Gastroesophageal sphincter (tissue), 4 donors: ENCODE results near the gene UBE2J2. TPM values are rescaled to one million over a fixed set of nuclear protein-coding genes. Genes with fewer than 3 reads are reported as not detected.
"Not testable (repeated sequence)": the region's sequence is repeated elsewhere in the genome, so short reads cannot be mapped to it uniquely, and the experiment has no call there.

ENCODE experiments used
- ATAC-seq: fragments of 150-250 bp; one replicate; pipeline ENCODE4 v1.9.1; 2016; ENCODE audit warnings: mild to moderate bottlenecking, moderate library complexity
- H3K27ac ChIP-seq, 4 donors: fragments of 200-600 bp; sonication (generic) in 3 of 4; 1 replicate in 3 of 4; 2 replicates in 1 of 4; pipeline ENCODE4 v1.5.1; 2016 to 2019
- H3K27me3 ChIP-seq: fragments of 200-600 bp; sonication (generic); one replicate; pipeline ENCODE4 v1.5.1; 2019
- H3K36me3 ChIP-seq, 2 donors: fragments of 200-600 bp; sonication (generic); one replicate each; pipeline ENCODE4 v1.5.1; 2019; ENCODE audit warnings: control low read depth in 1 of 2
- H3K4me1 ChIP-seq, 3 donors: fragments of 200-600 bp; sonication (generic); 1 replicate in 2 of 3; 2 replicates in 1 of 3; pipeline ENCODE4 v1.5.1; 2016 to 2019; ENCODE audit warnings: control low read depth in 2 of 3
- H3K4me3 ChIP-seq, 2 donors: fragments of 200-600 bp; sonication (generic); one replicate each; pipeline ENCODE4 v1.5.1; 2019; ENCODE audit warnings: mild to moderate bottlenecking in 1 of 2, moderate library complexity in 1 of 2
- H3K9me3 ChIP-seq, 3 donors: fragments of 200-600 bp; sonication (generic); one replicate each; pipeline ENCODE4 v1.5.1; 2017 to 2019; ENCODE audit warnings: control low read depth in 2 of 3
- EP300 ChIP-seq: sonication (generic); formaldehyde crosslinking; IDR thresholded peaks from one replicate; pipeline ENCODE4 v1.6.1; 2017; ENCODE audit warnings: antibody characterized with exemption, mild to moderate bottlenecking
- POLR2A ChIP-seq, 2 donors: fragments of 450-650 bp; IDR thresholded peaks; one replicate each; pipeline ENCODE4 v1.6.1; 2017; ENCODE audit warnings: antibody characterized with exemption in 2 of 2, mild to moderate bottlenecking in 2 of 2, moderate library complexity in 1 of 2
- POLR2AphosphoS5 ChIP-seq: sonication (generic); formaldehyde crosslinking; IDR thresholded peaks from one replicate; pipeline ENCODE4 v1.6.1; 2017; ENCODE audit warnings: antibody characterized with exemption
- WGBS, 2 donors: methylation state at CpG; one replicate each; pipeline ENCODE4 v1.1.5; 2018; ENCODE audit warnings: low coverage in 1 of 2; 5-methylcytosine and 5-hydroxymethylcytosine counted together
- total RNA-seq, 4 donors: library from RNA; depleted of rRNA; stranded (reverse); fragments of >200 nt; gene quantifications; one replicate each; pipeline ENCODE4 v1.1.0, GENCODE V29; 2016
- TF ChIP-seq, protein P1 (sequence below), 4 experiments: fragments of 200-600 bp in 2 of 4; fragments of 450-650 bp in 2 of 4; sonication (generic) in 1 of 4; IDR thresholded peaks; one replicate each; pipeline ENCODE4 v1.5.1; 2017 to 2019; ENCODE audit warnings: antibody characterized with exemption in 4 of 4, mild to moderate bottlenecking in 2 of 4, moderate library complexity in 2 of 4

Gene UBE2J2
- total RNA-seq, 4 donors from 2014 or later: 28.1 to 47.0 (median 37.9) TPM

GRCh38 chr1:1320666-1321448 lies 47.2 kb upstream of the UBE2J2 start:
- no peaks in the 10 kb centered on the region for H3K9me3 ChIP-seq
- H3K27ac ChIP-seq: peak overlapping the region in 3 of 4 donors; percentile 85 to 89 (median 86)
- TF ChIP-seq POLR2A (IDR thresholded peaks at IDR 0.05) (no peak), EP300 (no peak), POLR2AphosphoS5 (no peak)
- TF ChIP-seq, protein P1, sequence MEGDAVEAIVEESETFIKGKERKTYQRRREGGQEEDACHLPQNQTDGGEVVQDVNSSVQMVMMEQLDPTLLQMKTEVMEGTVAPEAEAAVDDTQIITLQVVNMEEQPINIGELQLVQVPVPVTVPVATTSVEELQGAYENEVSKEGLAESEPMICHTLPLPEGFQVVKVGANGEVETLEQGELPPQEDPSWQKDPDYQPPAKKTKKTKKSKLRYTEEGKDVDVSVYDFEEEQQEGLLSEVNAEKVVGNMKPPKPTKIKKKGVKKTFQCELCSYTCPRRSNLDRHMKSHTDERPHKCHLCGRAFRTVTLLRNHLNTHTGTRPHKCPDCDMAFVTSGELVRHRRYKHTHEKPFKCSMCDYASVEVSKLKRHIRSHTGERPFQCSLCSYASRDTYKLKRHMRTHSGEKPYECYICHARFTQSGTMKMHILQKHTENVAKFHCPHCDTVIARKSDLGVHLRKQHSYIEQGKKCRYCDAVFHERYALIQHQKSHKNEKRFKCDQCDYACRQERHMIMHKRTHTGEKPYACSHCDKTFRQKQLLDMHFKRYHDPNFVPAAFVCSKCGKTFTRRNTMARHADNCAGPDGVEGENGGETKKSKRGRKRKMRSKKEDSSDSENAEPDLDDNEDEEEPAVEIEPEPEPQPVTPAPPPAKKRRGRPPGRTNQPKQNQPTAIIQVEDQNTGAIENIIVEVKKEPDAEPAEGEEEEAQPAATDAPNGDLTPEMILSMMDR (IDR thresholded peaks at IDR 0.05): no peak
- WGBS, 2 donors: no CpG with 5 or more reads among the region's 23 CpGs
- H3K36me3 ChIP-seq: peaks cover 0 to 40% of the 10 kb centered on the region in 2 donors
- no peaks in the 10 kb centered on the region for H3K27me3 ChIP-seq
- no peak overlapping the region for H3K4me3 ChIP-seq
- ATAC-seq: no peak
- H3K4me1 ChIP-seq: peaks cover 3 to 92% (median 48%) of the 10 kb centered on the region in 3 donors

DNA sequence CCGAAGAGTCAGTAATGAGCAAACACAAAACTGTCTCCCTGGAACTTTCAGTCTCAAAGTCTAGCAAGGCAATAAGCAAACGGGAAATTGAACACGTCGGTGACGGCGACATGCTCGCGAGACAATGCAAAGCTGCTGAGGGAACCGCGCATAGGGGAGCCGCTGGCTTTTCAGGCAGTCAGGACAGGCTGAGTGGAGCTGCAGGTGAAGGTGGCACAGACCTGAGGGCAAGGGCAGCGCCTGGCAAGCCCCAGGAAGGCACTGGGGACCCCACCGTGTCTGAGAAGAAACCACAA lies 45.9 kb upstream of the UBE2J2 start:
- TF ChIP-seq, protein P1 (IDR thresholded peaks at IDR 0.05): no peak
- TF ChIP-seq EP300 (no peak), POLR2A (IDR thresholded peaks at IDR 0.05) (no peak), POLR2AphosphoS5 (no peak)
- ATAC-seq: no peak
- H3K27me3 ChIP-seq: no peaks in the 10 kb centered on the region
- H3K27ac ChIP-seq: peak overlapping the region in 3 of 4 donors; percentile 85 to 89 (median 86)
- H3K9me3 ChIP-seq: no peaks in the 10 kb centered on the region
- H3K36me3 ChIP-seq: peaks cover 0 to 48% of the 10 kb centered on the region in 2 donors
- WGBS, 2 donors: 85% methylated on average over 12 of the region's 13 CpGs; no CpG with 5 or more reads in 1 of the 2 donors
- no peak overlapping the region for H3K4me3 ChIP-seq
- H3K4me1 ChIP-seq: peaks cover 3 to 94% (median 39%) of the 10 kb centered on the region in 3 donors

- ATAC-seq: no peak
- no peak for TF ChIP-seq EP300
- TF ChIP-seq POLR2A (IDR thresholded peaks at IDR 0.05): no peak
- TF ChIP-seq, protein P1 (IDR thresholded peaks at IDR 0.05): no peak
- no peak for TF ChIP-seq POLR2AphosphoS5
- H3K36me3 ChIP-seq: peaks cover 0 to 54% of the 10 kb centered on the region in 2 donors
Observed at GRCh38 chr1:1318777-1319645, 45.4 kb upstream of the UBE2J2 start.

GRCh38 chr1:1318131-1318652 lies 44.5 kb upstream of the UBE2J2 start:
- Histone ChIP-seq H3K36me3 (peaks cover 0 to 62% of the 10 kb centered on the region in 2 donors), H3K4me1 (peaks cover 3 to 85% (median 35%) of the 10 kb centered on the region in 3 donors), H3K9me3 (no peaks in the 10 kb centered on the region), H3K4me3 (no peak overlapping the region), H3K27me3 (no peaks in the 10 kb centered on the region), H3K27ac (peak overlapping the region; percentile 63 to 89 (median 86))
- ATAC-seq: peak; percentile 95
- TF ChIP-seq EP300 (no peak), POLR2A (IDR thresholded peaks at IDR 0.05) (no peak), POLR2AphosphoS5 (peak; percentile 74)
- WGBS, 2 donors: 25 to 33% methylated on average over 7 to 8 of the region's 9 CpGs

More at GRCh38 chr1:1318777-1319645, 45.4 kb upstream of the UBE2J2 start:
- 76 to 82% methylated on average over 2 to 4 of the region's 36 CpGs for WGBS, 2 donors
- Histone ChIP-seq H3K4me1 (peaks cover 3 to 93% (median 39%) of the 10 kb centered on the region in 3 donors), H3K4me3 (no peak overlapping the region), H3K9me3 (no peaks in the 10 kb centered on the region), H3K27ac (peak overlapping the region; percentile 63 to 89 (median 86)), H3K27me3 (no peaks in the 10 kb centered on the region)

DNA sequence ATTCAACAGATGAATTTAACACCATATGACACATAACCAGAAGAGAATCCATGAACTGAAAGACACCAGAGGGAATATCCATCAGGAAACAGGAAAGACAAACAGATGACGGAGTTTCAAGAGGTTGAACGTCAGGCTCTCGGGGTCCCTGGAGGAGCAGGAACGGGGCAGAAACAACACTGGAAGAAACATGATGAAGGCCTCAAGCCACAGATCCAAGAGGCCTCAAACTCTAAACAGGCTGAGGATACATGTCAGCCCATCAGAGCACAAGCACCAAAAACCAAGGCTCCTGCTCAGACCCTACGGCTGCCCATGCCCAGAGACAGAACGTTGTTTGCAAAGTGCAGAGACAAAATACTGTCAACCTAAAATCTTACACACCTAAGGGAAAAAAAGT lies 43.8 kb upstream of the UBE2J2 start:
- Histone ChIP-seq H3K9me3 (no peaks in the 10 kb centered on the region), H3K4me1 (peaks cover 3 to 77% (median 29%) of the 10 kb centered on the region in 3 donors), H3K4me3 (no peak overlapping the region), H3K36me3 (peaks cover 0 to 70% of the 10 kb centered on the region in 2 donors), H3K27me3 (no peaks in the 10 kb centered on the region), H3K27ac (peak overlapping the region; percentile 60 to 89 (median 86))
- ATAC-seq: no peak
- TF ChIP-seq, protein P1 (IDR thresholded peaks at IDR 0.05): no peak
- WGBS, 2 donors: 50 to 65% methylated on average over 3 to 6 of the region's 6 CpGs

GRCh38 chr1:1316199-1316598 lies 42.5 kb upstream of the UBE2J2 start:
- not testable (repeated sequence) for H3K27me3 ChIP-seq, H3K9me3 ChIP-seq, H3K4me3 ChIP-seq, ATAC-seq
- 88 to 95% methylated on average over 5 to 6 of the region's 8 CpGs for WGBS, 2 donors
- Histone ChIP-seq H3K36me3 (peaks cover 0 to 82% of the 10 kb centered on the region in 2 donors), H3K27ac (peak overlapping the region in 3 of 4 donors; percentile 34 to 86 (median 85)), H3K4me1 (peaks cover 3 to 65% (median 19%) of the 10 kb centered on the region in 3 donors)
